RWPE1 (cell line): ENCODE data around the gene MBOAT1.
"Not testable (repeated sequence)": the region's sequence is repeated elsewhere in the genome, so short reads cannot be mapped to it uniquely, and the experiment has no call there.

Experiments used
- CTCF ChIA-PET: fragments of 350-600 bp; sonication (Branson Sonifier 250); formaldehyde crosslinking; extraction: SDS; loops from one replicate; lab custom pipeline; 2021; lab: Yijun Ruan, JAX
- POLR2A ChIA-PET: fragments of 400-600 bp; formaldehyde crosslinking; extraction: SDS; loops from one replicate; lab custom pipeline; 2020; ENCODE audit warnings: antibody characterized with exemption; ENCODE audit not compliant: low non-redundant PET; lab: Yijun Ruan, JAX
- DNase-seq: peaks from one replicate; pipeline ENCODE4 v3.0.0; 2012; ENCODE audit warnings: low spot score
- H3K27ac ChIP-seq: fragments of 450-650 bp; 2 replicates; pipeline ENCODE4 v1.5.1; 2017
- TF ChIP-seq, protein P1 (sequence below): fragments of 450-650 bp; conservative IDR thresholded peaks from 2 replicates; pipeline ENCODE4 v1.5.1; 2017; ENCODE audit warnings: low read depth, mild to moderate bottlenecking

Gene MBOAT1

DNA sequence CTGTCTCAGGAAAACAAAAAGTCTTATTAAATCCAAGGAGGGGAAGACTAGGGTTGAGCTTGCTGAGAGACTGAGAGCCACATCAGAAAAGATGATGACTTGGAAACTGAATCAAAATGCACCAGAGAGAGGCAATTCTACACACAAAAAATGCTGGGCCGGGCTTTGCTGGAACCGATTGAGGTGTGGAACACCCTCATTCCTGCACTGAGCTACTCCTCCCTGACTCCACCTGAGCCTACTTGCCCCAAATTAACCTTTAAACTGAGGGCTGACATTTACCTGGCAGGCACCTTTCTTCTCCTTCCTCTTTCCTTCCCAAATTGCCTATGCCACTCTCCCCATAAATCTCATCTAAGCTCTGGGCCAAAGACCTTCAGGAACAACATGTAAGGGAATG lies 40.8 kb upstream of the MBOAT1 start:
- ChIA-PET CTCF (no interaction called here), POLR2A (no interaction called here)
- TF ChIP-seq, protein P1, sequence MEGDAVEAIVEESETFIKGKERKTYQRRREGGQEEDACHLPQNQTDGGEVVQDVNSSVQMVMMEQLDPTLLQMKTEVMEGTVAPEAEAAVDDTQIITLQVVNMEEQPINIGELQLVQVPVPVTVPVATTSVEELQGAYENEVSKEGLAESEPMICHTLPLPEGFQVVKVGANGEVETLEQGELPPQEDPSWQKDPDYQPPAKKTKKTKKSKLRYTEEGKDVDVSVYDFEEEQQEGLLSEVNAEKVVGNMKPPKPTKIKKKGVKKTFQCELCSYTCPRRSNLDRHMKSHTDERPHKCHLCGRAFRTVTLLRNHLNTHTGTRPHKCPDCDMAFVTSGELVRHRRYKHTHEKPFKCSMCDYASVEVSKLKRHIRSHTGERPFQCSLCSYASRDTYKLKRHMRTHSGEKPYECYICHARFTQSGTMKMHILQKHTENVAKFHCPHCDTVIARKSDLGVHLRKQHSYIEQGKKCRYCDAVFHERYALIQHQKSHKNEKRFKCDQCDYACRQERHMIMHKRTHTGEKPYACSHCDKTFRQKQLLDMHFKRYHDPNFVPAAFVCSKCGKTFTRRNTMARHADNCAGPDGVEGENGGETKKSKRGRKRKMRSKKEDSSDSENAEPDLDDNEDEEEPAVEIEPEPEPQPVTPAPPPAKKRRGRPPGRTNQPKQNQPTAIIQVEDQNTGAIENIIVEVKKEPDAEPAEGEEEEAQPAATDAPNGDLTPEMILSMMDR = no peak
- H3K27ac ChIP-seq = no peak overlapping the region
- DNase-seq = no peak

- no peak overlapping the region for H3K27ac ChIP-seq
- DNase-seq = no peak
- POLR2A ChIA-PET = no interaction called here
- CTCF ChIA-PET = no interaction called here
- TF ChIP-seq, protein P1 = no peak
These were observed 40.0 kb upstream of the MBOAT1 start for GRCh38 chr6:20252311-20252710.

DNA sequence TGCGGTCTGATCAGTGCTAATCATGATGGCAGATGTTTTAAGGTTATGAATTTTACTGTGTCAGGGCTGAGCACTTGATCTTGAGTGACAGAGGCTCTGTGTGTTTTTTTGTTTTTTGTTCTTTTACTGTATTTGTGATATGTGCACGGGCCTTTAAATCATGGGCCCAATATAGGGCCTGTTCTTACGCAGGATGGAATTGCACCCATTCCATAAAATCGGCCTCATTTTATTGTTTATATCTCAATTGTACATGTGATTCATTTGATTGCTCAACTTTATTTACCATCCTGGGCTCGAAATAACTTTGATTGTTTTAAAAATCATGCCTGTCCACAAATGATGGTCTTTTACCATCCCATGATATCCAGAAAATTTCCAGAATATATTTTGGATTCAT lies 39.3 kb upstream of the MBOAT1 start:
- no peak for DNase-seq
- no peak overlapping the region for H3K27ac ChIP-seq
- POLR2A ChIA-PET = no interaction called here
- TF ChIP-seq, protein P1 = no peak
- CTCF ChIA-PET = no interaction called here

- ChIA-PET POLR2A (no interaction called here), CTCF (no interaction called here)
- H3K27ac ChIP-seq = no peak overlapping the region
- TF ChIP-seq, protein P1 = no peak
- DNase-seq = no peak
These were observed 33.9 kb upstream of the MBOAT1 start for GRCh38 chr6:20246125-20246524.

- H3K27ac ChIP-seq, POLR2A ChIA-PET, DNase-seq, CTCF ChIA-PET: not testable (repeated sequence)
These were observed 32.8 kb upstream of the MBOAT1 start for GRCh38 chr6:20244807-20245681.

- no peak for DNase-seq
- TF ChIP-seq, protein P1 = no peak
- CTCF ChIA-PET = interaction anchor here (0.5 to 0.6 kb wide), 2 partner anchors 50 to 1947 kb away, joined by 3 to 4 read pairs; no protein-coding TSS in a partner anchor
- POLR2A ChIA-PET = no interaction called here
- no peak overlapping the region for H3K27ac ChIP-seq
These were observed 31.0 kb upstream of the MBOAT1 start for GRCh38 chr6:20243288-20243687.

DNA sequence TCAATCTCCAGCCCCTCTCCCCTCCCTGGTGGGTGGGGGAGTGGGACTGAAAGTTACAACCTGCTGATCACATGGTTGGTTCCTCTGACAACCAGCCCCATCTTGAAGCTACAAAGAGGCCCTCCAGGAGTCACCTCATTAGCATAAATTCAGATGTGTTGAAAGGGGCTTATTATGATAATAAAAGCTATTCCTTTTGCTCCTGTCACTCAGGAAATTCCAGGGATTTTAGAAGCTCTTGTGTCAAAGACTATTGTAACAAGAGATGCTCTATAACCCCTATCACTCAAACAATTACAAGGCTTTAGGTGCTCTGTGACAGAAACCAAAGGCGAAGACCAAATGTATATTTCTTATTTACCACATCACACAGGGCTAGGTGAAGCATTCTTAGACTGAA lies 30.1 kb upstream of the MBOAT1 start:
- ChIA-PET POLR2A (no interaction called here), CTCF (interaction anchor here (0.6 kb wide), 1 partner anchor 1948 kb away, joined by 4 read pairs; no protein-coding TSS in a partner anchor)
- TF ChIP-seq, protein P1 = no peak
- H3K27ac ChIP-seq = no peak overlapping the region
- no peak for DNase-seq
